Subcutaneous adipose tissue (tissue), 4 donors: ENCODE measurements around the gene MAST3. TPM values are rescaled to one million over a fixed set of nuclear protein-coding genes. Genes with fewer than 3 reads are reported as not detected.

Experiments used
- total RNA-seq, 4 donors: library from RNA; depleted of rRNA; stranded (reverse); fragments of >200 nt; gene quantifications; one replicate each; pipeline ENCODE4 v1.1.0, GENCODE V29; 2016
- TF ChIP-seq, protein P1 (sequence below): fragments of 450-650 bp; IDR thresholded peaks from one replicate; pipeline ENCODE4 v1.5.1; 2016; ENCODE audit warnings: low read depth, mild to moderate bottlenecking, control low read depth, antibody characterized with exemption, moderate library complexity

The MAST3 gene
- total RNA-seq, 4 donors from 2014 or later: 5.1 to 12.2 (median 6.8) TPM

DNA sequence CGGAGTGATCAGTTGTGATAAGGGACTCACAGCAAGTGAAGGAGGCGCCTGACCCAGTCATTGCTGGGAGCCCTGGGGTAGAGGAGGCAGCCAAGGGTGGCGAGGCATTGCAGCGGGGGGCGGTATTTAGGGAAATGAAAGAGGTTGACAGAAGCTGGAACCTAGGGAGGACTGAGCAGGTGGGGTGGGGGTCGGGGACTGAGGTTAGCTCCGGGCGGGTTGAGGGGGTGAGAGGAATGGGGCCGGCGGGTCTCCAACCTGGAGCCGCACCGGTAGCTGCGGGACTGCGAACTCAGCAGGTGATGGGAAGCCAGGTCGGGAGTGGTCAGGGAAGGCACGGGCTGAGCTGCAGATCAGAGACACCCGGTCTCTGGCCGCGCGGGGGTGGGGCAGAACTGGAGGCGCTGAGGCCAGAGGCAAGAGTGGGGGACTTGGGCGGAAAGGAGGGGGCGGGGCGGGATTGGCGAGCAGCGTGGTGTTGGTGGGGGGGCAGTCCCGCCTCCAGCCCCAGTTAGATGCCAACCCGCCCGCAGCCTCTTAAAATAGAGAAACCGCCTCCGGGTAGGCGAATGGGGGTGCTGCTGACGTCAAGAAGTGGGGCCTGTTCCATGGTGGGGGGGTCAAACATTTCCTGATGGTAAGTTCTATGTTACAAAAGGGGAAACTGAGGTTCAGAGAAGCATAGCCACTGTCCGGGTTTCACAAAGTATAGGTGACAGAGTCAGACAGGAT is 1.5 kb downstream of the MAST3 start:
- TF ChIP-seq, protein P1, sequence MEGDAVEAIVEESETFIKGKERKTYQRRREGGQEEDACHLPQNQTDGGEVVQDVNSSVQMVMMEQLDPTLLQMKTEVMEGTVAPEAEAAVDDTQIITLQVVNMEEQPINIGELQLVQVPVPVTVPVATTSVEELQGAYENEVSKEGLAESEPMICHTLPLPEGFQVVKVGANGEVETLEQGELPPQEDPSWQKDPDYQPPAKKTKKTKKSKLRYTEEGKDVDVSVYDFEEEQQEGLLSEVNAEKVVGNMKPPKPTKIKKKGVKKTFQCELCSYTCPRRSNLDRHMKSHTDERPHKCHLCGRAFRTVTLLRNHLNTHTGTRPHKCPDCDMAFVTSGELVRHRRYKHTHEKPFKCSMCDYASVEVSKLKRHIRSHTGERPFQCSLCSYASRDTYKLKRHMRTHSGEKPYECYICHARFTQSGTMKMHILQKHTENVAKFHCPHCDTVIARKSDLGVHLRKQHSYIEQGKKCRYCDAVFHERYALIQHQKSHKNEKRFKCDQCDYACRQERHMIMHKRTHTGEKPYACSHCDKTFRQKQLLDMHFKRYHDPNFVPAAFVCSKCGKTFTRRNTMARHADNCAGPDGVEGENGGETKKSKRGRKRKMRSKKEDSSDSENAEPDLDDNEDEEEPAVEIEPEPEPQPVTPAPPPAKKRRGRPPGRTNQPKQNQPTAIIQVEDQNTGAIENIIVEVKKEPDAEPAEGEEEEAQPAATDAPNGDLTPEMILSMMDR: no peak

DNA sequence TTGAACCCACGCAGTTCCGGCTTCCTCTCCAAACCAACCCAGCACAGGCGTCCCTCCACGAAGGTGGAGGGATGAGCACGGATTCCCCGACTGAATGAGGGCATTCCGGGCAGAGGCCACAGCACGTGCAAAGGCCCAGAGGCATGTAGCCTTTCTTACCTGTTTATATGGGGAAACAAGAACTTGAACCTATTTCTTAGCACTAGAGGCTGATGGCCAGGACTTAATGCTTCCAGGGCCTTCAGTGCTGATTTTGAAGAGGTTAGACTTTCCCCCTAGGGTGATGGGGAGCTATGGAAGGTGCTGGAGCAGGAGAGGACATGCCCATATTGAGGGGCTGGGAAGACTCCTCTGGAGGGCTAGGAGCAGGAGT is 2.0 kb downstream of the MAST3 start:
- TF ChIP-seq, protein P1: no peak

DNA sequence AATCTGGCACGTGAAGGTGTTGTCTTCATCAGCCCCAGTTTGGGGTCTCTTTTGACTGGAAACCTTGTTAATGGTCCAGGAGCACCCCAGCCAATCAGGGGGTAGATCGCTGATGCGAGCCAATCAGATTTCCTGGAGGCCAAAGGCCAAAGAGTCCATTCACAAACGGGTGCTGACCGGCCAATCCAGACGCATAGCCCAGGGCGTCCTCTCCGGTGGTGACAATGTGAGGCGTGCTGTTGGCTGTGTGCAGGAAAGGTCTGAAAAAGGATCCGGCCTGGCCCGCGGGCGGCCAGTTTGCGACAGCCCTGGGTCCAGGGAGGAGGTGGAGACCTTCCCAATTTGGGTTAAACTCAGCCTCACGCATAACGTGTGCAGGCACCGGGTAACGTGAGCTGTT is 3.1 kb downstream of the MAST3 start:
- TF ChIP-seq, protein P1: no peak

DNA sequence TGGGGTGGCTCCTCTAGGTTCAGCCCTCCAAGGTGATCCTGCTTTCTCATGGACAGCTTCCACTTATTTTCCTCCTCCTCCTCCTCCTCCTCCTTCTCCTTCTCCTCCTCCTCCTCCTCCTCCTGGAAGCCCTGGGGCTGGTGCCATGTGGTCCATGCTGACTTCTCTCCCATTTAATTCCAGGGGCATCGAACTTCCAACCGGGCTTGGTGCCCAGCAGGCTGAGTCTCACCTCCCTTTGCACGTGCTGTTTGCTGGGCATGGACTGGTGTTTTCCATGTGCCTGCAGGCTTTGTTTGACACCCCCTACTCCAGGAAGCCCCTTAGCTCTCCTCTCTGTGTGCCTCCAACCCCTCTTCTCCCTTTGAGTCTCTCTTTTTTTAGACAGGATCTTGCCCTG is 3.7 kb downstream of the MAST3 start:
- TF ChIP-seq, protein P1: no peak

DNA sequence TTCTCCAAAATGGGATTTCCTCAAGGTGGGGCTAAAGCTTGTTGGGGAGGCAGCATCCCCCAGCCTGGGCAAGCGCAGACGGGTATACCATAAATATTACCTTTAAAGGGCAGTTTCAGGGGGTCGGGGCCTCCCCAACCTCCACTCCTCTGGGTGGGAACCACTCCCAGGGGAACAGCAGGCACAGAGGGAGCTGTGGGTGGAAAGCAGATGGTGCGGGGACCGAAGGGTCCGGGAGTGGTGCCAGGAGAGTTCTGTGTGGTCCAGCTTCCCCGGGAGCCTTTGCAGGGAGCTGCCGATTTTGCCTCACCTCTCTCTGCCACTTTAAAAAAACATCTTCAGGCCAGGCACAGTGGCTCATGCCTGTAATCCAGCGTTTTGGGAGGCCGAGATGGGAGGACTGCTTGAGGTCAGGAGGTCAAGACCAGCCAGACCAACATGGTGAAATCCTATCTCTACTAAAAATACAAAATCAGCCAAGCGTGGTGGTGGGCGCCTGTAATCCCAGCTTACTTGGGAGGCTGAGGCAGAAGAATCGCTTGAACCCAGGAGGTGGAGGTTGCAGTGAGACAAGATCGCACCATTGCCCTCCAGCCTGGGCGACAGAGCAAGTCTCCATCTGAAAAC is 5.5 kb downstream of the MAST3 start:
- TF ChIP-seq, protein P1: no peak

DNA sequence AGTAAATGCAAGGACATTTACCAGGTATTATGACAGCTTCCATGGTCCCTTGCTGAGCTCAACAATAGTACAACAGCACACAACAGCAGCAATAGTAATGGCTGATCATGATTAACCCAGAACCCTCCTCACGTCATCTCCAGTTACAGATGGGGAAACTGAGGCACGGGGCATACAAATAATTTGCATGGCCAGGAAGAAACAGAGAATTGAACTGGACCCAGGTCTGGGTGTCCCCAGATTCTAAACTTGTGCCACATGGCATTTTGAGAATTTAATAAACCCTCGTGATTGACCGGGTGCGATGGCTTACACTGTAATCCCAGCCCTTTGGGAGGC is 7.2 kb downstream of the MAST3 start:
- TF ChIP-seq, protein P1: no peak

DNA sequence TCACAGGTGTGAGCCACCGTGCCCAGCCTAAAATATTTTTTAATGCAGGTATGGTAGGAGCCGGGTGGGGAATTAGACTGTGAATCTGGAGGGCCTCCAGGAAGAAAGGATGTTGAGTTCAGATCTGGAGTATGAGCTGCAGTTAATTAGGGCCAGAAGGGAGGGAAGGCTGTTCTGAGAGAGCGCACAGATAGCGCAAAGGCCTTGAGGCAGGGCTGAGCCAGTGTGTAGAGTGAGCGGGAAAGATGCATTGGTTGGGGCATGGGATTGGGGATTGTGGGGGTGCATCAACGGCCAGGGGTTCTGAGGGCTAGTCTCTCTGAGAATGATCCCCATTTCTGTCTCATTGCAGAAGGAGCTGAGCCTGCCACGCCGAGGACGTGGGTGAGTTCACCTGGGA is 9.7 kb downstream of the MAST3 start:
- TF ChIP-seq, protein P1: no peak
